Omental fat pad (tissue), 4 donors: Measurements from ENCODE around the gene PCK2. TPM values are rescaled to one million over a fixed set of nuclear protein-coding genes. Genes with fewer than 3 reads are reported as not detected.

Experiments
- ATAC-seq: fragments of 150-250 bp; one replicate; pipeline ENCODE4 v1.9.1; 2016; ENCODE audit warnings: mild to moderate bottlenecking, moderate library complexity; ENCODE audit not compliant: low FRiP score
- DNase-seq: peaks from one replicate; pipeline ENCODE4 v3.0.0-alpha.2; 2019; ENCODE audit warnings: low spot score
- CTCF ChIP-seq, 3 donors: fragments of 450-650 bp; IDR thresholded peaks; one replicate each; pipeline ENCODE4 v1.5.1; 2016 to 2017; ENCODE audit warnings: antibody characterized with exemption in 3 of 3, mild to moderate bottlenecking in 3 of 3, moderate library complexity in 2 of 3
- total RNA-seq, 4 donors: library from RNA; depleted of rRNA; stranded (reverse); fragments of >200 nt; gene quantifications; one replicate each; pipeline ENCODE4 v1.1.0, GENCODE V29; 2016

Gene PCK2
- total RNA-seq, 4 donors from 2014 or later = 33.6 to 53.4 (median 42.9) TPM

- no peak for TF ChIP-seq CTCF (IDR thresholded peaks at IDR 0.05)
- ATAC-seq (no peak), DNase-seq (no peak)
These were observed 10.6 kb upstream of the PCK2 start for GRCh38 chr14:24083462-24083861.

GRCh38 chr14:24084440-24084839 lies 9.7 kb upstream of the PCK2 start:
- no peak for TF ChIP-seq CTCF (IDR thresholded peaks at IDR 0.05)
- DNase-seq (no peak), ATAC-seq (no peak)

GRCh38 chr14:24085215-24085614 lies 8.9 kb upstream of the PCK2 start:
- ATAC-seq = no peak
- no peak for TF ChIP-seq CTCF (IDR thresholded peaks at IDR 0.05)
- DNase-seq = no peak

GRCh38 chr14:24086193-24086955 lies 7.7 kb upstream of the PCK2 start:
- DNase-seq = no peak
- ATAC-seq = no peak
- TF ChIP-seq CTCF (IDR thresholded peaks at IDR 0.05) = no peak

GRCh38 chr14:24087004-24087403 lies 7.1 kb upstream of the PCK2 start:
- no peak for ATAC-seq
- no peak for TF ChIP-seq CTCF (IDR thresholded peaks at IDR 0.05)

GRCh38 chr14:24088095-24088494 lies 6.0 kb upstream of the PCK2 start:
- no peak for ATAC-seq

More at GRCh38 chr14:24087004-24087403, 7.1 kb upstream of the PCK2 start:
- no peak for DNase-seq

More at GRCh38 chr14:24088095-24088494, 6.0 kb upstream of the PCK2 start:
- DNase-seq = no peak
- TF ChIP-seq CTCF (IDR thresholded peaks at IDR 0.05) = no peak
